ENCODE measurements around the gene BTD.
A peak's percentile ranks its signal among the peaks of the same experiment; 100 is the strongest.

Gene BTD

GRCh38 chr3:15637131-15637951, 35.8 kb downstream of the BTD start:
- no peak for DNase-seq (ENCODE audit: low spot score)

- no peak for DNase-seq (ENCODE audit: low spot score)
Measured at GRCh38 chr3:15638193-15638890, 36.8 kb downstream of the BTD start.

GRCh38 chr3:15638891-15639262, 37.3 kb downstream of the BTD start:
- DNase-seq (ENCODE audit: low spot score) = no peak

- no peak for DNase-seq (ENCODE audit: low spot score)
Measured at GRCh38 chr3:15645246-15645645, 43.7 kb downstream of the BTD start.

- peak; percentile 45 for DNase-seq (ENCODE audit: low spot score)
Measured at GRCh38 chr3:15645740-15646501, 44.4 kb downstream of the BTD start.

- peak; percentile 60 for DNase-seq (ENCODE audit: low spot score)
Measured at GRCh38 chr3:15646851-15647511, 45.4 kb downstream of the BTD start.

- DNase-seq (ENCODE audit: low spot score) = no peak
Measured at GRCh38 chr3:15647611-15648167, 46.1 kb downstream of the BTD start.

- no peak for DNase-seq (ENCODE audit: low spot score)
Measured at GRCh38 chr3:15649341-15649740, 47.8 kb downstream of the BTD start.

GRCh38 chr3:15649858-15650257, 48.3 kb downstream of the BTD start:
- no peak for DNase-seq (ENCODE audit: low spot score)

GRCh38 chr3:15651396-15651795, 49.9 kb downstream of the BTD start:
- no peak for DNase-seq (ENCODE audit: low spot score)

GRCh38 chr3:15653321-15653720, 51.8 kb downstream of the BTD start:
- DNase-seq (ENCODE audit: low spot score) = no peak

GRCh38 chr3:15654127-15654526, 52.6 kb downstream of the BTD start:
- DNase-seq (ENCODE audit: low spot score) = no peak

- peak; percentile 87 for DNase-seq (ENCODE audit: low spot score)
Measured at GRCh38 chr3:15654891-15655290, 53.3 kb downstream of the BTD start.

- no peak for DNase-seq (ENCODE audit: low spot score)
Measured at GRCh38 chr3:15656342-15656741, 54.8 kb downstream of the BTD start.

- DNase-seq (ENCODE audit: low spot score) = no peak
Measured at GRCh38 chr3:15657016-15657415, 55.5 kb downstream of the BTD start.

GRCh38 chr3:15659254-15659975, 57.9 kb downstream of the BTD start:
- DNase-seq (ENCODE audit: low spot score) = no peak

GRCh38 chr3:15660055-15660935, 58.8 kb downstream of the BTD start:
- DNase-seq (ENCODE audit: low spot score) = no peak

GRCh38 chr3:15664144-15664543, 62.6 kb downstream of the BTD start:
- DNase-seq (ENCODE audit: low spot score) = no peak

- no peak for DNase-seq (ENCODE audit: low spot score)
Measured at GRCh38 chr3:15665510-15666150, 64.1 kb downstream of the BTD start.

GRCh38 chr3:15666277-15666676, 64.7 kb downstream of the BTD start:
- DNase-seq (ENCODE audit: low spot score) = no peak

All from COLO829 (cell line).